Smooth muscle cell of the brain vasculature (primary cell): Measurements from ENCODE around the gene ANO3.
"Not testable (repeated sequence)": the region's sequence is repeated elsewhere in the genome, so short reads cannot be mapped to it uniquely, and the experiment has no call there.

Experiments
- DNase-seq: peaks from one replicate; pipeline ENCODE4 v3.0.0-alpha.2; 2012; ENCODE audit warnings: low read depth, low spot score

Gene ANO3

GRCh38 chr11:26621132-26621531, 289.2 kb downstream of the ANO3 start:
- DNase-seq = no peak

- no peak for DNase-seq
Measured at GRCh38 chr11:26622181-26622580, 290.3 kb downstream of the ANO3 start.

- DNase-seq = no peak
Measured at GRCh38 chr11:26623076-26623659, 291.2 kb downstream of the ANO3 start.

GRCh38 chr11:26626346-26626745, 294.4 kb downstream of the ANO3 start:
- no peak for DNase-seq

GRCh38 chr11:26632691-26633159, 300.8 kb downstream of the ANO3 start:
- no peak for DNase-seq

- not testable (repeated sequence) for DNase-seq
Measured at GRCh38 chr11:26643314-26643713, 311.4 kb downstream of the ANO3 start.

GRCh38 chr11:26649884-26650283, 318.0 kb downstream of the ANO3 start:
- DNase-seq = peak; percentile 66

GRCh38 chr11:26651916-26652315, 320.0 kb downstream of the ANO3 start:
- no peak for DNase-seq

GRCh38 chr11:26655287-26655686, 323.4 kb downstream of the ANO3 start:
- DNase-seq = no peak

GRCh38 chr11:26662916-26663315, 331.0 kb downstream of the ANO3 start:
- DNase-seq = no peak

- DNase-seq = no peak
Measured at GRCh38 chr11:26665036-26665435, 333.1 kb downstream of the ANO3 start.

GRCh38 chr11:26665946-26666345, 334.0 kb downstream of the ANO3 start:
- no peak for DNase-seq

- no peak for DNase-seq
Measured at GRCh38 chr11:26675233-26675928, 343.5 kb downstream of the ANO3 start.

GRCh38 chr11:26676641-26677040, 344.7 kb downstream of the ANO3 start:
- DNase-seq = no peak

- no peak for DNase-seq
Measured at GRCh38 chr11:26677566-26677965, 345.6 kb downstream of the ANO3 start.

GRCh38 chr11:26687351-26687750, 355.4 kb downstream of the ANO3 start:
- no peak for DNase-seq

GRCh38 chr11:26688701-26689100, 356.8 kb downstream of the ANO3 start:
- DNase-seq = no peak

- DNase-seq = no peak
Measured at GRCh38 chr11:26696330-26696729, 364.4 kb downstream of the ANO3 start.

- DNase-seq = no peak
Measured at GRCh38 chr11:26698224-26698623, 366.3 kb downstream of the ANO3 start.

GRCh38 chr11:26700574-26701235, 368.8 kb downstream of the ANO3 start:
- no peak for DNase-seq

GRCh38 chr11:26702406-26702805, 370.5 kb downstream of the ANO3 start:
- peak; percentile 1 for DNase-seq

- no peak for DNase-seq
Measured at GRCh38 chr11:26703411-26704191, 371.7 kb downstream of the ANO3 start.
